DND-41 (cell line): Measurements from ENCODE around the gene SORCS1.

Experiments
- EZH2 ChIP-seq: IDR thresholded peaks from 3 replicates; pipeline ENCODE4 v1.6.1; 2012; ENCODE audit warnings: borderline replicate concordance, low read depth, mild to moderate bottlenecking, moderate library complexity, low read length, inconsistent platforms; ENCODE audit not compliant: severe bottlenecking
- TF ChIP-seq, protein P1 (sequence below): IDR thresholded peaks from 2 replicates; pipeline ENCODE4 v1.5.1; 2012; ENCODE audit warnings: borderline replicate concordance, low read length, moderate library complexity, mild to moderate bottlenecking; ENCODE audit not compliant: poor library complexity, severe bottlenecking; ENCODE audit errors: extremely low read depth

DNA sequence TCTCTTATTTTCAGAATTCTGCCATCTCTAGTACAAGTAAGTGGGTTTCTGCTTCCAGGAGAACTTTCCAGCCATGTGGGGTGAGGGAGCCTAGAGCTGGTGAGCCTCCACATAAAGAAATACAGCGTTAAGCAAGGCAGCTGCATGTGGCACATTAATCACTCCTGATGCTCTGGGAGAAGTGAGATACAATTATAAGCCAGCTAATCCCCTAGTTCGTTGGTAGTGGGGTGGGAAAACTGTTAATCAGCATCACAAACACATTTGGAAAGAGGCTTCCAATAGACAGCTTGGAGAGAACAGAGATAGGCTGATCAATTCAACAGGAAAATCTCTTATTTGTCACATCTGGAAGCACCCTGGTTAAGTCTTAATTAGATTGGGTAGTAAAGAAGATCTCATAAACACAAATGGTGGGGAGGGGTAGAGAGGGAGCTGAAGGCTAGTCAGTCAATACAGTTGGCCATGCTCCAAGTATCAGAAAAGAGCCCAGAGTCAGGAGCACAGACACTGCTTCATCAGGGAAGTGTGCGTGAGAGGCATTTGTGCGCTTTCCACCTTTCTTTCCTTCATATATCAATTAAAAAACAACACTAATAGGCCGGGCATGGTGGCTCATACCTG lies 130.6 kb downstream of the SORCS1 start:
- TF ChIP-seq, protein P1, sequence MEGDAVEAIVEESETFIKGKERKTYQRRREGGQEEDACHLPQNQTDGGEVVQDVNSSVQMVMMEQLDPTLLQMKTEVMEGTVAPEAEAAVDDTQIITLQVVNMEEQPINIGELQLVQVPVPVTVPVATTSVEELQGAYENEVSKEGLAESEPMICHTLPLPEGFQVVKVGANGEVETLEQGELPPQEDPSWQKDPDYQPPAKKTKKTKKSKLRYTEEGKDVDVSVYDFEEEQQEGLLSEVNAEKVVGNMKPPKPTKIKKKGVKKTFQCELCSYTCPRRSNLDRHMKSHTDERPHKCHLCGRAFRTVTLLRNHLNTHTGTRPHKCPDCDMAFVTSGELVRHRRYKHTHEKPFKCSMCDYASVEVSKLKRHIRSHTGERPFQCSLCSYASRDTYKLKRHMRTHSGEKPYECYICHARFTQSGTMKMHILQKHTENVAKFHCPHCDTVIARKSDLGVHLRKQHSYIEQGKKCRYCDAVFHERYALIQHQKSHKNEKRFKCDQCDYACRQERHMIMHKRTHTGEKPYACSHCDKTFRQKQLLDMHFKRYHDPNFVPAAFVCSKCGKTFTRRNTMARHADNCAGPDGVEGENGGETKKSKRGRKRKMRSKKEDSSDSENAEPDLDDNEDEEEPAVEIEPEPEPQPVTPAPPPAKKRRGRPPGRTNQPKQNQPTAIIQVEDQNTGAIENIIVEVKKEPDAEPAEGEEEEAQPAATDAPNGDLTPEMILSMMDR: no peak
- TF ChIP-seq EZH2: no peak
